Peyer's patch (tissue), 4 donors: ENCODE measurements around the gene BPHL. TPM values are rescaled to one million over a fixed set of nuclear protein-coding genes. Genes with fewer than 3 reads are reported as not detected.
"Not testable (repeated sequence)": the region's sequence is repeated elsewhere in the genome, so short reads cannot be mapped to it uniquely, and the experiment has no call there.

ENCODE experiments used
- DNase-seq, 3 donors: peaks; one replicate each; pipeline ENCODE4 v3.0.0-alpha.2; 2017 to 2019
- H3K27ac ChIP-seq, 4 donors: fragments of 200-600 bp; sonication (generic); one replicate each; pipeline ENCODE4 v1.5.1; 2016 to 2019
- H3K27me3 ChIP-seq, 2 donors: fragments of 200-600 bp; sonication (generic); one replicate each; pipeline ENCODE4 v1.5.1; 2019
- H3K36me3 ChIP-seq, 3 donors: fragments of 200-600 bp; sonication (generic); one replicate each; pipeline ENCODE4 v1.5.1; 2016 to 2019
- H3K4me1 ChIP-seq, 4 donors: fragments of 200-600 bp; sonication (generic); one replicate each; pipeline ENCODE4 v1.5.1; 2016 to 2019
- H3K4me3 ChIP-seq, 4 donors: fragments of 200-600 bp; sonication (generic); 1 replicate in 3 of 4; 2 replicates in 1 of 4; pipeline ENCODE4 v1.5.1; 2016 to 2019; ENCODE audit warnings: mild to moderate bottlenecking in 1 of 4
- H3K9me3 ChIP-seq, 4 donors: fragments of 200-600 bp; sonication (generic); one replicate each; pipeline ENCODE4 v1.5.1; 2016 to 2019; ENCODE audit warnings: mild to moderate bottlenecking in 1 of 4
- CTCF ChIP-seq, 6 experiments: fragments of 450-650 bp in 4 of 6; fragments of 200-600 bp in 2 of 6; sonication (generic) in 1 of 6; IDR thresholded peaks; one replicate each; pipeline ENCODE4 v1.5.1; 2017 to 2019; ENCODE audit warnings: antibody characterized with exemption in 6 of 6, mild to moderate bottlenecking in 3 of 6, moderate library complexity in 1 of 6
- POLR2A ChIP-seq, 2 donors: fragments of 450-650 bp; IDR thresholded peaks; one replicate each; pipeline ENCODE4 v1.5.1; 2017; ENCODE audit warnings: antibody characterized with exemption in 2 of 2, mild to moderate bottlenecking in 2 of 2, moderate library complexity in 2 of 2
- total RNA-seq, 4 donors: library from RNA; depleted of rRNA; stranded (reverse); fragments of >200 nt; gene quantifications; one replicate each; pipeline ENCODE4 v1.1.0, GENCODE V29; 2016

BPHL gene
- total RNA-seq, 4 donors from 2014 or later: 21.5 to 73.1 (median 68.2) TPM

- Histone ChIP-seq H3K4me1 (peaks cover 0 to 18% (median 4%) of the 10 kb centered on the region in 4 donors), H3K27me3 (no peaks in the 10 kb centered on the region), H3K36me3 (peaks cover 0 to 45% (median 0%) of the 10 kb centered on the region in 3 donors), H3K9me3 (no peaks in the 10 kb centered on the region), H3K27ac (no peak overlapping the region), H3K4me3 (no peak overlapping the region)
- no peak for DNase-seq
- no peak for TF ChIP-seq CTCF (IDR thresholded peaks at IDR 0.05)
- TF ChIP-seq POLR2A (IDR thresholded peaks at IDR 0.05): no peak
These were observed 24.6 kb downstream of the BPHL start for GRCh38 chr6:3143158-3143557.

- Histone ChIP-seq H3K4me3 (no peak overlapping the region), H3K36me3 (peaks cover 0 to 49% (median 0%) of the 10 kb centered on the region in 3 donors), H3K27ac (no peak overlapping the region), H3K4me1 (peaks cover 0 to 4% (median 0%) of the 10 kb centered on the region in 4 donors), H3K9me3 (no peaks in the 10 kb centered on the region), H3K27me3 (no peaks in the 10 kb centered on the region)
- no peak for DNase-seq
- TF ChIP-seq POLR2A (IDR thresholded peaks at IDR 0.05): no peak
These were observed 26.1 kb downstream of the BPHL start for GRCh38 chr6:3144571-3144970.

- H3K4me1 ChIP-seq: no peaks in the 10 kb centered on the region
- H3K9me3 ChIP-seq: no peaks in the 10 kb centered on the region
- H3K27me3 ChIP-seq: no peaks in the 10 kb centered on the region
- TF ChIP-seq POLR2A (IDR thresholded peaks at IDR 0.05): no peak
- no peak for TF ChIP-seq CTCF (IDR thresholded peaks at IDR 0.05)
- no peak for DNase-seq
- no peak overlapping the region for H3K27ac ChIP-seq
- peaks cover 0 to 43% (median 0%) of the 10 kb centered on the region in 3 donors for H3K36me3 ChIP-seq
- H3K4me3 ChIP-seq: no peak overlapping the region
These were observed 29.6 kb downstream of the BPHL start for GRCh38 chr6:3147914-3148757.

- DNase-seq: no peak
- Histone ChIP-seq H3K36me3 (peaks cover 0 to 44% (median 0%) of the 10 kb centered on the region in 3 donors), H3K27me3 (no peaks in the 10 kb centered on the region), H3K4me1 (peaks cover 0 to 3% (median 0%) of the 10 kb centered on the region in 4 donors), H3K4me3 (no peak overlapping the region), H3K9me3 (no peaks in the 10 kb centered on the region), H3K27ac (no peak overlapping the region)
- TF ChIP-seq CTCF (IDR thresholded peaks at IDR 0.05) (no peak), POLR2A (IDR thresholded peaks at IDR 0.05) (no peak)
These were observed 33.2 kb downstream of the BPHL start for GRCh38 chr6:3151691-3152090.

GRCh38 chr6:3152689-3153088 lies 34.2 kb downstream of the BPHL start:
- Histone ChIP-seq H3K27me3 (no peaks in the 10 kb centered on the region), H3K36me3 (peaks cover 0 to 42% (median 0%) of the 10 kb centered on the region in 3 donors), H3K27ac (no peak overlapping the region), H3K4me3 (no peak overlapping the region), H3K9me3 (no peaks in the 10 kb centered on the region), H3K4me1 (peaks cover 0 to 3% (median 0%) of the 10 kb centered on the region in 4 donors)
- no peak for DNase-seq
- TF ChIP-seq POLR2A (IDR thresholded peaks at IDR 0.05): no peak
- TF ChIP-seq CTCF (IDR thresholded peaks at IDR 0.05): no peak

- Histone ChIP-seq H3K36me3 (peaks cover 0 to 27% (median 0%) of the 10 kb centered on the region in 3 donors), H3K27ac (peak overlapping the region in 1 of 4 donors; percentile 6), H3K4me1 (peaks cover 0 to 25% (median 0%) of the 10 kb centered on the region in 4 donors)
- peak; percentile 38 to 48 for TF ChIP-seq POLR2A (IDR thresholded peaks at IDR 0.05)
- H3K27me3 ChIP-seq, H3K4me3 ChIP-seq, H3K9me3 ChIP-seq: not testable (repeated sequence)
- DNase-seq: peak in 2 of 3 donors; percentile 55 to 58
These were observed 36.9 kb downstream of the BPHL start for GRCh38 chr6:3155416-3155815.
